Nephron (organoid): ENCODE results near the gene DSCAML1.

ENCODE experiments used
- H3K27ac Mint-ChIP-seq, 3 experiments: 2 replicates each; pipeline ENCODE4 v1.8.0; 2020; ENCODE audit warnings: mixed read lengths in 3 of 3, mild to moderate bottlenecking in 2 of 3, moderate library complexity in 1 of 3
- H3K27me3 Mint-ChIP-seq: 2 replicates; pipeline ENCODE4 v1.8.0; 2021; ENCODE audit warnings: low read depth, mild to moderate bottlenecking, moderate library complexity, mixed read lengths
- H3K36me3 Mint-ChIP-seq: 2 replicates; pipeline ENCODE4 v1.8.0; 2020; ENCODE audit warnings: low read depth, mixed read lengths
- H3K4me1 Mint-ChIP-seq: 2 replicates; pipeline ENCODE4 v1.8.0; 2020; ENCODE audit warnings: mixed read lengths
- H3K4me3 Mint-ChIP-seq, 3 experiments: 2 replicates each; pipeline ENCODE4 v1.8.0; 2020; ENCODE audit warnings: mild to moderate bottlenecking in 3 of 3, mixed read lengths in 3 of 3, moderate library complexity in 2 of 3
- H3K9me3 Mint-ChIP-seq: 2 replicates; pipeline ENCODE4 v1.8.0; 2020; ENCODE audit warnings: mixed read lengths
- CTCF ChIP-seq, 3 experiments: fragments of 200-600 bp; sonication (generic); IDR thresholded peaks; one replicate each; pipeline ENCODE4 v1.5.0; 2021; ENCODE audit warnings: antibody characterized with exemption in 3 of 3; ENCODE audit not compliant: unreplicated experiment in 3 of 3

DSCAML1 gene

GRCh38 chr11:117754030-117754429 is 43.0 kb downstream of the DSCAML1 start:
- Mint-ChIP-seq H3K27ac (no peak overlapping the region), H3K4me1 (no peaks in the 10 kb centered on the region), H3K36me3 (no peaks in the 10 kb centered on the region), H3K4me3 (no peak overlapping the region), H3K9me3 (no peaks in the 10 kb centered on the region), H3K27me3 (peaks cover 13% of the 10 kb centered on the region)
- TF ChIP-seq CTCF (IDR thresholded peaks at IDR 0.05; ENCODE audit: unreplicated experiment in 3 of 3) = no peak

- Mint-ChIP-seq H3K4me1 (no peaks in the 10 kb centered on the region), H3K4me3 (no peak overlapping the region), H3K27me3 (peaks cover 13% of the 10 kb centered on the region)
Measured at GRCh38 chr11:117752721-117753237, 44.2 kb downstream of the DSCAML1 start.

GRCh38 chr11:117752071-117752470 is 44.9 kb downstream of the DSCAML1 start:
- Mint-ChIP-seq H3K4me1 (no peaks in the 10 kb centered on the region), H3K27me3 (peaks cover 13% of the 10 kb centered on the region), H3K27ac (no peak overlapping the region), H3K36me3 (no peaks in the 10 kb centered on the region), H3K9me3 (no peaks in the 10 kb centered on the region), H3K4me3 (no peak overlapping the region)
- no peak for TF ChIP-seq CTCF (IDR thresholded peaks at IDR 0.05; ENCODE audit: unreplicated experiment in 3 of 3)

More at GRCh38 chr11:117752721-117753237, 44.2 kb downstream of the DSCAML1 start:
- no peaks in the 10 kb centered on the region for H3K36me3 Mint-ChIP-seq
- H3K9me3 Mint-ChIP-seq = no peaks in the 10 kb centered on the region
- H3K27ac Mint-ChIP-seq = no peak overlapping the region
- no peak for TF ChIP-seq CTCF (IDR thresholded peaks at IDR 0.05; ENCODE audit: unreplicated experiment in 3 of 3)

- Mint-ChIP-seq H3K36me3 (no peaks in the 10 kb centered on the region), H3K27ac (no peak overlapping the region), H3K4me3 (no peak overlapping the region), H3K4me1 (no peaks in the 10 kb centered on the region), H3K9me3 (no peaks in the 10 kb centered on the region), H3K27me3 (peaks cover 9% of the 10 kb centered on the region)
- no peak for TF ChIP-seq CTCF (IDR thresholded peaks at IDR 0.05; ENCODE audit: unreplicated experiment in 3 of 3)
Measured at GRCh38 chr11:117750916-117751662, 45.9 kb downstream of the DSCAML1 start.

- no peaks in the 10 kb centered on the region for H3K4me1 Mint-ChIP-seq
- no peaks in the 10 kb centered on the region for H3K9me3 Mint-ChIP-seq
- no peak overlapping the region for H3K27ac Mint-ChIP-seq
- no peaks in the 10 kb centered on the region for H3K36me3 Mint-ChIP-seq
- H3K4me3 Mint-ChIP-seq = no peak overlapping the region
- peaks cover 9% of the 10 kb centered on the region for H3K27me3 Mint-ChIP-seq
- no peak for TF ChIP-seq CTCF (IDR thresholded peaks at IDR 0.05; ENCODE audit: unreplicated experiment in 3 of 3)
Measured at GRCh38 chr11:117750357-117750756, 46.7 kb downstream of the DSCAML1 start.

GRCh38 chr11:117749541-117749910 is 47.5 kb downstream of the DSCAML1 start:
- no peak for TF ChIP-seq CTCF (IDR thresholded peaks at IDR 0.05; ENCODE audit: unreplicated experiment in 3 of 3)
- Mint-ChIP-seq H3K27ac (no peak overlapping the region), H3K4me3 (no peak overlapping the region), H3K4me1 (no peaks in the 10 kb centered on the region), H3K27me3 (peaks cover 9% of the 10 kb centered on the region), H3K9me3 (no peaks in the 10 kb centered on the region), H3K36me3 (no peaks in the 10 kb centered on the region)
